ENCODE data around the gene GNB1L. TPM values are rescaled to one million over a fixed set of nuclear protein-coding genes. Genes with fewer than 3 reads are reported as not detected.
A peak's percentile ranks its signal among the peaks of the same experiment; 100 is the strongest.

The GNB1L gene
- total and polyA plus RNA-seq, 9 of the 15 experiments (the other 6 are each of a cell fraction or from before 2014, with no cell fraction given) = 0.56 to 50.5 (median 10.2) TPM

DNA sequence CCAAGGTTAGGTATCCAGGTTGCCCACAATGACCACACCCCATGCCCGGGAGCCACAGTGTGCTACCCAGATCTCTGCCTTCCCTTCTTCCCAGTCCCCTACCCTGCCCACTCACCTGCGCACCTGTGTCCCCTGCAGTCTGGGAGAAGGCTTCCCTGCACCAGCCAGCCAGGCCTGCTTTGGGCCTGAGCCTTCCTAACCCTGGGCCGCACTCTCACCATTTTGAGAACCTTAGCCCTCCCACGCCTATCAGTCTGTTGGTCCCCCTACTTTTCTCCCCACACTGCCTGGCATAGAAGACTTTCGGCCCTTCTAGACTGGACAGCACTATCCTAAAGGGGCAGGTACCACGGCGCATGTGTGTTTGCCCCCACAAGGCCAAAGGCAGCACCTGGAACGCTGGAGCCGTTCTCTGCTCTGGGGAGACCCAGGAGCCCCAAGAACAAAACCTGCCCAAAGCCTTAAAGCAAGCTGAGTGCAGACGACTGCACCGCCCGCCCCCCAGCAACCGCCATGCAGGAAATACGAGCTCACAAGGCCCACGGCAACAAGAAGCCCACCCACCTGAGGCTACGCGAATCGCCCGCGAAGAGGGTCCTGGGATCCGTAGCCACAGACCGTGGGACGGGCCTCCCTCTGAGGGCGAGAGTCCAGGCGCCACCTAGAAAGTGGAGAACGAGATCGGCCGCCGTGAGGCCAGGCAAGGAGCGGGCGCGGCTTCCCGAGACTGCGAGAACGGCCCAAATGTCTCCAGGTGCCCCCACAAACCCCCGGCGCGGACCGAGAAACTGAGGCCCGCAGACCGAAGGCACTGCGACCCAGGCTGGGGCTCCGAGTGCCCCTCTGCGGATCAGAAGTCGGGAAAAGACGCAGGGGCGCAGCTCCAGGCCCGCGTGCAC, 546 bp downstream of the GNB1L start (continued):
- TF ChIP-seq, protein P1, sequence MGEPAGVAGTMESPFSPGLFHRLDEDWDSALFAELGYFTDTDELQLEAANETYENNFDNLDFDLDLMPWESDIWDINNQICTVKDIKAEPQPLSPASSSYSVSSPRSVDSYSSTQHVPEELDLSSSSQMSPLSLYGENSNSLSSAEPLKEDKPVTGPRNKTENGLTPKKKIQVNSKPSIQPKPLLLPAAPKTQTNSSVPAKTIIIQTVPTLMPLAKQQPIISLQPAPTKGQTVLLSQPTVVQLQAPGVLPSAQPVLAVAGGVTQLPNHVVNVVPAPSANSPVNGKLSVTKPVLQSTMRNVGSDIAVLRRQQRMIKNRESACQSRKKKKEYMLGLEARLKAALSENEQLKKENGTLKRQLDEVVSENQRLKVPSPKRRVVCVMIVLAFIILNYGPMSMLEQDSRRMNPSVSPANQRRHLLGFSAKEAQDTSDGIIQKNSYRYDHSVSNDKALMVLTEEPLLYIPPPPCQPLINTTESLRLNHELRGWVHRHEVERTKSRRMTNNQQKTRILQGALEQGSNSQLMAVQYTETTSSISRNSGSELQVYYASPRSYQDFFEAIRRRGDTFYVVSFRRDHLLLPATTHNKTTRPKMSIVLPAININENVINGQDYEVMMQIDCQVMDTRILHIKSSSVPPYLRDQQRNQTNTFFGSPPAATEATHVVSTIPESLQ (CRISPR knock-in tag; IDR thresholded peaks at IDR 0.05) = no peak
- no peak for TF ChIP-seq SP2 (IDR thresholded peaks at IDR 0.05; ENCODE audit: extremely low read depth, low read depth, low read length, poor library complexity, severe bottlenecking)
- TF ChIP-seq IFI16 (CRISPR knock-in tag; IDR thresholded peaks at IDR 0.05) = 0 out of 2 replicates have a peak, but pooled peaks have one; percentile 19
- peak; percentile 87 for TF ChIP-seq HIVEP1 (CRISPR knock-in tag; IDR thresholded peaks at IDR 0.05)
- TF ChIP-seq ZNF586 (CRISPR knock-in tag; conservative IDR thresholded peaks at IDR 0.05) = peak; percentile 53; the same call in 1 of the 2 replicates
- TF ChIP-seq TAF15 (IDR thresholded peaks at IDR 0.05; ENCODE audit: low read depth, low read length) = peak; percentile 82; the same call in 1 of the 2 replicates
- TF ChIP-seq SIN3A (IDR thresholded peaks at IDR 0.05; ENCODE audit: borderline replicate concordance in 2 of 2, control insufficient read depth in 1 of 2, low read depth in 2 of 2, low read length in 2 of 2) = peak in 1 of 2 experiments; percentile 99; a peak in 2 of 4 replicates
- no peak for TF ChIP-seq NRF1 (conservative IDR thresholded peaks at IDR 0.05 in 1 of 2, IDR thresholded peaks at IDR 0.05 in 1 of 2)
- TF ChIP-seq SETDB1 (IDR thresholded peaks at IDR 0.05; ENCODE audit: low read length) = peak; percentile 11
- no peak for TF ChIP-seq BRCA1 (IDR thresholded peaks at IDR 0.05)
- TF ChIP-seq BRCA1 (CRISPR knock-in tag; IDR thresholded peaks at IDR 0.05) = no peak
- TF ChIP-seq TBL1XR1 (IDR thresholded peaks at IDR 0.05; ENCODE audit: low read length in 2 of 2) = 0 out of 4 replicates have a peak, but pooled peaks of 1 of the 2 experiments have one; percentile 70
- TF ChIP-seq TAF7 (tag; IDR thresholded peaks at IDR 0.05) = peak; percentile 97
- no peak for TF ChIP-seq ZNF780A (CRISPR knock-in tag; IDR thresholded peaks at IDR 0.05)
- no peak for TF ChIP-seq ZNF785 (CRISPR knock-in tag; IDR thresholded peaks at IDR 0.05)
- TF ChIP-seq FOXJ2 (tag; IDR thresholded peaks at IDR 0.05) = no peak
- TF ChIP-seq ZNF165 (CRISPR knock-in tag; IDR thresholded peaks at IDR 0.05; ENCODE audit: borderline replicate concordance) = peak; percentile 68; the same call in 1 of the 2 replicates
- peak; percentile 6; the same call in 1 of the 2 replicates for TF ChIP-seq NR4A1 (CRISPR knock-in tag; IDR thresholded peaks at IDR 0.05)
- TF ChIP-seq NR4A1 (tag; IDR thresholded peaks at IDR 0.05) = peak; percentile 84
- TF ChIP-seq, protein P2, sequence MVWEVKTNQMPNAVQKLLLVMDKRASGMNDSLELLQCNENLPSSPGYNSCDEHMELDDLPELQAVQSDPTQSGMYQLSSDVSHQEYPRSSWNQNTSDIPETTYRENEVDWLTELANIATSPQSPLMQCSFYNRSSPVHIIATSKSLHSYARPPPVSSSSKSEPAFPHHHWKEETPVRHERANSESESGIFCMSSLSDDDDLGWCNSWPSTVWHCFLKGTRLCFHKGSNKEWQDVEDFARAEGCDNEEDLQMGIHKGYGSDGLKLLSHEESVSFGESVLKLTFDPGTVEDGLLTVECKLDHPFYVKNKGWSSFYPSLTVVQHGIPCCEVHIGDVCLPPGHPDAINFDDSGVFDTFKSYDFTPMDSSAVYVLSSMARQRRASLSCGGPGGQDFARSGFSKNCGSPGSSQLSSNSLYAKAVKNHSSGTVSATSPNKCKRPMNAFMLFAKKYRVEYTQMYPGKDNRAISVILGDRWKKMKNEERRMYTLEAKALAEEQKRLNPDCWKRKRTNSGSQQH (CRISPR knock-in tag; IDR thresholded peaks at IDR 0.05) = peak; percentile 94; the same call in 1 of the 2 replicates
- no peak for TF ChIP-seq ZNF282 (CRISPR knock-in tag; IDR thresholded peaks at IDR 0.05)
- TF ChIP-seq KDM2B (CRISPR knock-in tag; IDR thresholded peaks at IDR 0.05) = peak; percentile 96; the same call in 1 of the 2 replicates
- 0 out of 2 replicates have a peak, but pooled peaks have one; percentile 11 for TF ChIP-seq BMI1 (IDR thresholded peaks at IDR 0.05; ENCODE audit: low read length)
